GM21825 (cell line): Measurements from ENCODE around the gene PAK5.

Experiments
- ATAC-seq: cut with Tn5 transposase; IDR thresholded peaks from one replicate; pipeline ENCODE4 v1.9.1; 2021; ENCODE audit warnings: mild to moderate bottlenecking, moderate library complexity; ENCODE audit not compliant: unreplicated experiment

PAK5 gene

GRCh38 chr20:9838378-9839295 is at the start of gene PAK5:
PAK5 (minus strand) TSS chr20:9839076; CDS start chr20:9644328, 194,748 bp downstream.
- ATAC-seq, result no peak

DNA sequence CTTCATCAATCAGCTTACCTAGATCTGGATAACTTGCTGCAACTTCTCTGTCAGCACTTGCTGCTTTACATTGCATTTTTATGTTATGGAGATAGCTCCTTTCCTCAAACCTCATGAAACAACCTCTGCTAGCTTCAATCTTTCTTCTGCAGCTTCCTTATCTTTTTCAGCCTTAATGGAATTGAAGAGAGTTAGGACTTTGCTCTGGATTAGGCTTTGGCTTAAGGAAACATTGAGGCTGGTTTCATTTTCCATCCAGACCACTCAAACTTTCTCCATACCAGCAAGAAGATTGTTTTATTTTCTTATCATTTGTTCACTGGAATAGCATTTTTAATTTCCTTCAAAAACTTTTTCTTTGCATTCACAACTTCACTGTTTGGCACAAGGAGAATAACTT is 48.8 kb upstream of the PAK5 start:
- no peak for ATAC-seq

GRCh38 chr20:9886227-9886626 is 47.4 kb upstream of the PAK5 start:
- ATAC-seq, result no peak

- ATAC-seq, result no peak
Observed at GRCh38 chr20:9884666-9885065, 45.8 kb upstream of the PAK5 start.

DNA sequence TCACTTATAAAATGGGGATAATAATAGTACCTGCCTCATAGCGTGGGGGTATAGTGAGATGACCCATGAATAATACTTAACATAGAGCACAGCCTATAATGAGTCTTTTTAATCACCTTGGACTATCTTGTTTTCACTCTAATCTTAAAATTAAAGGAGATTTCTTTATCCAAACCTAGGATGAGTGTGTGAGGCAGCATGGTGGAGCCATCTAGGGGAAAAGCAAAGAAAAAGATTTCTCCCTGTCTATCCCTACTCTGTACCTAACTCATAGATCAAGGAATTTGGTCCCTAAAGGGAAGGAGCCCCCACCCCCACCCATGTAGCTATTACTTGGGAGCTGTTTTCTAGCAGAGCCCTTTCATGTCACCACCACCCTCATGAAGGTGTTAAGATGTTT is 45.2 kb upstream of the PAK5 start:
- no peak for ATAC-seq

- ATAC-seq, result no peak
Observed at GRCh38 chr20:9877932-9878495, 39.1 kb upstream of the PAK5 start.

DNA sequence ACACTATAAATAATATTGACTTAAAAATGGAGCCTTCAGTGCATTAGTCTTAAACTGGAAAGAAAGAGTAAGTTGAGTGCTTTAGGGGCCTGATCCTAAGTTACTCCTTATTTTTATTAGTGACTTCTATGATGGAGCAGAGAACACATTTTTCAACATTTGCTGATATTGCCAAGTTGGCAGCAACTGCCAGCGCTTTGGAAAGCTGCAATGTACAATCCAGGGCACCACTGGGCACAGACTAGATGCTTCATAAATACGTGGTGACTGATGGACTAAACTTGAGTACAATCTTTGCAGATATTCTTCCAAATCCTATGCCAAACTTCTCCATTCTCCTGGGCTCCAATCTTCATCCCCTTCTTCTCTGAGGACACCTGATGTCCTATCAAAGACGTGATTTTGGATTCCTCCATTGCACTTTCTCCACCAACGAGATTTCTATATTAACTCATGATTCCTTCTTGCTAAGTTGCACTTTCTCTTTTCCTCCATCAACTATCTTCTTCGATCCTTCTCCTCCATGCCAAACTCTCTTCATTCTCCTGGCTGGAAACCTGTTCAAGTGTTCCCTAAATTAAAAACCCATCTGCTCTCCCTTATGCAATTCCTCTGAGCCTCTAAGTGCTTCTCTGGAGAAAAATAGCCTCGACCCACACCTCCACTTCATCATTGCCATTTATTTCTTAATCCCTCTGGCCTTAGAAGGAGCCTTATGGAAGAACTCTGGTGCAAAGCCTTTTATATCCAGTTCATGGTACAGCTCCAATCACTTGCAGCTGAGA is 28.5 kb upstream of the PAK5 start:
- no peak for ATAC-seq

DNA sequence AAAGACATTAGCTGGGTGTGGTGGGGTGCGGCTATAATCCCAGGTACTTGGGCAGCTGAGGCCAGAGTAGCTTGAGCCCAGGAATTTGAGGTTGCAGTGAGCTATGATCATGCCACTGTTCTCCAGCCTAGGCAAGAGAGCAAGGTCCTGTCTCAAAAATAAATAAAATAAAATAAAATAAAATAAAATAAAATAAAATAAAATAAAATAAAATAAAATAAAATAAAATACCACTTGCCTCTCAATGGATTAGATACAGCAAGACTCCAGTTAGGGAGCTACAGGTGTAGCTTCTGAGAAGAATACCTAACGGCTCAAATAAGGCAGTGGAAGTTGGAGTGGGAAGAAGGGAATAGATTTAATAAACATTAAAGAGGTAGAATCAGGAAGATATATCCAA is 13.7 kb upstream of the PAK5 start:
- no peak for ATAC-seq

DNA sequence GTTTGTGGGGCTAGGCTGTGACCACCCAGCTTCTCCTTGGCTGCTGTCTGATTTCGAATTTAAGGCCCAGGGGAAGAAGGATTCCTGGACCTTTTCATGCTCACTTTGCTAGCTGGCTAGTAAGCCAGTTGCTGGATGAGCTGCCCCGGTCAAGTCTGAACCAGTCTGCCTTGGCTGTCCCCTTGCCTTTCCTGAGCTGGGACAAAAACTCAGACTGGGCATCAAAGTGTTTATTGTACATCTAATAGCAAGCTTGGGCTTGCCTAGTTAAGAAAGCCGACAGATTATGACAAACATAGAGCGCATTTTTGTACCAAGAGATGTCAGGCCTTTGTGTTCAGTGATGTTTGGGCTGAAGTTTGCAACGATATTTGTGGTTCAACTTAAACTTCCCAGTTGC is 750 bp upstream of the PAK5 start:
- no peak for ATAC-seq

GRCh38 chr20:9838035-9838377 is 870 bp downstream of the PAK5 start:
- no peak for ATAC-seq

GRCh38 chr20:9837634-9838033 is 1.2 kb downstream of the PAK5 start:
- no peak for ATAC-seq

- no peak for ATAC-seq
Observed at GRCh38 chr20:9835302-9835701, 3.6 kb downstream of the PAK5 start.

- ATAC-seq, result no peak
Observed at GRCh38 chr20:9831032-9831431, 7.8 kb downstream of the PAK5 start.

GRCh38 chr20:9829835-9830234 is 9.0 kb downstream of the PAK5 start:
- ATAC-seq, result no peak

- ATAC-seq, result no peak
Observed at GRCh38 chr20:9817654-9818053, 21.2 kb downstream of the PAK5 start.

DNA sequence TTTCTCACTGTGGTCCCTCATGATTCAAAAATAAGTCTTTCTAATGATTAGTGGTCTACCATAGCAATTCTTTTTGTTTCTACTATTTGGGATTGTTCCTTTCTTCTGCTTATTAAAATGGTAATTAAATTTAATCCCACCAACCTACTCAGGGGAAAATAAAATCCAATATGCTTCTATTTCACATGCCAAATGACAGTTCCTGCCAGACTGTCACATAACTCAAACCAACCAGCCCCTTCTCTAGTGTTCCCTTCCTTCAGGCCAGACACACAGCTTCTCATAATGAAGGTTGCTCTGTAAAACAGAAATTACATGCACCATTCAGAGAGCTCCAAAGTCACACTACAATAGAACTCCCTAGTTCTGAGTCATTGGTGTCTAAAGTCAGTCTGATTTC is 23.2 kb downstream of the PAK5 start:
- no peak for ATAC-seq

GRCh38 chr20:9810738-9811137 is 28.1 kb downstream of the PAK5 start:
- ATAC-seq, result no peak

GRCh38 chr20:9809271-9809670 is 29.6 kb downstream of the PAK5 start:
- ATAC-seq, result no peak

GRCh38 chr20:9808166-9808565 is 30.7 kb downstream of the PAK5 start:
- ATAC-seq, result no peak

GRCh38 chr20:9807136-9807535 is 31.7 kb downstream of the PAK5 start:
- no peak for ATAC-seq

- ATAC-seq, result no peak
Observed at GRCh38 chr20:9800421-9800820, 38.5 kb downstream of the PAK5 start.

- no peak for ATAC-seq
Observed at GRCh38 chr20:9794831-9795230, 44.0 kb downstream of the PAK5 start.
